Right forelimb (tissue), 1 donor: ENCODE data around the gene RHBDD1.
A peak's percentile ranks its signal among the peaks of the same experiment; 100 is the strongest.

Experiments used
- DNase-seq: peaks from one replicate; pipeline ENCODE4 v3.0.0-alpha.2; 2018

Gene RHBDD1

DNA sequence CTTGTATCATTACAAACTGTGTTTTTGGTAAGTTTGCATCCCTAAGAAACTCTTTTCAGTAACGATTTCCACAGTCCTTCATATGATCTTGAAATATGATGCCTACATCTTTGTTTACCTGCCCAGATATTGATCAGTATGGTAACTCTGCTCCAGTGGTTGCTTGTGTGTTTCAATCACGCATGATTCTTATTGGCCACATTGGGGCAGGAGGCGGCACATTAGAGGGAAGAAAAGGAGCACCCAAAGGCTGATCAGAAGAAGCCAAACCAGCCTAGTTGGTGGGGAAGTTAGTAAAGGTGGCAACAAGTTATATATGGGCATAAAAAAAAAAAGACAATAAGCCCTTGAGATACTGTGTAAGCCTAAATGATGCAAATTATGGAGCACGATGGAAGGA lies 158.9 kb downstream of the RHBDD1 start:
- DNase-seq = no peak

DNA sequence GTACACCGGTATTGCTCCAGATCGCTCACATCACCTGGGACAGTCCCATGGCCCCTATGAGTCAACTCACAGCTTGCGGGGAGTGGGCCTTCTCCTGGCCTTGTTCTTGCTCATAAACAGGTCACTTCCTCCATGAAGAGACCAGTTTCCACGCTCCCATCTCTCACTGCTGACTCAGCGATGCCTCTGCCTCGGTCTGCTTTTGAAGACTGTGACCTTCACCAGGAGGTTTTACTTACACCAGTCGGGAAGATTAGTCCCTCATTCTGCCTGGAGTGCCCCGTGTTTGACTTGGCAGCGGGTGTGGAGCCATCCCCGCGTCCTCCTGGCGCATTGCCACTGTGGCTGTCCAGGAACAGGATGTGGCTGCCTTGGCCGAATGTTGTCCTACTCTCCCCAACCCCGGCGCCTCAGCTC lies 159.8 kb downstream of the RHBDD1 start:
- peak; percentile 50 for DNase-seq

DNA sequence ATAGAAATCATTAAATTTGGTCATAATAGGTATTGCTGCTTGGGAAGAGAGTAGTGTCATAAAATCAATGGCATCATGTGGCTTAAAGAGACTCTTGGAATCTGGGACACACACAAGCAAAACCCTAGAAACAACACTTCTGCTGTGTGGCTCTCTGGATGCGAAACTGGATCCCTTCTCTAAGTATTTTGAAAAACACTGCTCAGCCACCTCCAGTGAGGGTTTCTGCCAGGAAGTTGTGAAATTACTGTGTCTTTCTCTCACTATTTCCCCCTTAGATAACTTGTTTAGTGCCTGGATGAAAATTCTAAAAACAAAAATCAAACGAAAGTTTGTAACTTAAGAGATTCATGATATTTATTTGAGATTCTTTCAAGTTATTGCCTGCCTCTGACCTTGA lies 163.8 kb downstream of the RHBDD1 start:
- no peak for DNase-seq

DNA sequence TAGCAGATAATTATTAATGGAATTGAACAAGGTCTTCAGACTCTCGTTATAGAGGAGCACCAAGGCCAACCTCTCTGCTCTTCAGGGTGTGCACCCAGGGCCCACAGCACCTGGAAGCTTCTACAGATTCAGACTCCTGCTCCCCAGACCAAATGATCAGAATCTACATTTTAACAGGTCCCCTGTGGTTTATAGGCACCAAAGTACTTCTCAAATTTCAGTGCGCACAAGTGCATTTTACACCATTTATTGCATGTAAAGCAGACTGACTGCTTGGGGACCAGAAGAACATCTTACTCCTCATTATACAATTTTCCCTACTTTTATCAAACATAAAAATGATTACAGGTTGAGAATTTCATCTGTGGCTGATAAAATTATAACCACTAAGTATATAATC lies 164.3 kb downstream of the RHBDD1 start:
- DNase-seq = no peak

DNA sequence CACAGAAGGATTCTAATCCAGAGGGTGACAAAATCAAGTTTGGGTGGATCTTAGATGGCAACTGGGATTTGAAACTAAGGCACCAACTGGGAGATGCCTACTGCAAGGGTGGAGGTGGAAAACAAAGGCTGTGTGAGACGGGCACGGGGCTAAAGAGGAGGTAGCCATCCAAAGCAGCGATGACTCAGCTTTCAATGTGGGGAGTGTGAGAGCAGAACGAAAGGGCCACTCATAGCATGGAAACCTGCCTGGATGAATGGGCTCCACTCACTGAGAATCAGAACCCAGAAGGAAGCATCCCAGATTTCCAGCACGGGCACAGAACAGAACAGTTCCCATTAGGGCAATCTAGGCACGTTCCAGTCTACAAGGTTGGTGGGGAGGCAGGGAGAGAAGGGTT lies 168.6 kb downstream of the RHBDD1 start:
- no peak for DNase-seq

DNA sequence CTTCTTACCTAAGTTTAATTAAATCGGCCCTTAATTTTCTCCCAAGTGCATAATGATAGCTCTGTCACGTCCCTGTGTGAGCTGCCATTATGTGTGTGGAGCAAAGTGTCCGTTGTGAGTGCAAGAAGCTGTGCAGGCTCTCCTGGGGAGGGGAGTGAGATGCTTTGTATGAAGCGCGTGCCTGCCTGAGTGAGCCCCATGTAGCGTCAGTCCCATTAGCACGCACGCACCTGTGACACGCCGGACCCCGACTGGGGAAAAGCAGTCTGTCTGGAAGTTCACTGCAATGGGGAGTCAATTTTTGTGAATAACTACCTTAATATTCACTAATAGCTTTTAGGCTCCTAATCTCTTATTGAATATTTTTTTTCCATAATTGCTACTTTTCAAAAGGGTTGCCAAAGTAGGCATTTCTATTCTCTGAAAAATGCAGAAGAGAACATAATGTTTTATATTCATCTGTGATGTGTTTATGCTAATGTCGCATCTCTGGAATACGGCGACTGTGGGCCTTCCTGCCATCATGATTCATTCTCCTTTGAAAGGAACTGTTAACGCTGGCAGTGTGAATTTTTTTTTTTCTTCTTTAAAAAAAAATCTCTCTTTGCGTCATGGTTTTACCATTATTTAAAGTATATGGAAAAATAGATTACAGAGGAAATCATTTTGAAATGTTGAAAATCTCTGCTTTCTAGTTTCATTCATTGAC lies 170.5 kb downstream of the RHBDD1 start:
- no peak for DNase-seq

DNA sequence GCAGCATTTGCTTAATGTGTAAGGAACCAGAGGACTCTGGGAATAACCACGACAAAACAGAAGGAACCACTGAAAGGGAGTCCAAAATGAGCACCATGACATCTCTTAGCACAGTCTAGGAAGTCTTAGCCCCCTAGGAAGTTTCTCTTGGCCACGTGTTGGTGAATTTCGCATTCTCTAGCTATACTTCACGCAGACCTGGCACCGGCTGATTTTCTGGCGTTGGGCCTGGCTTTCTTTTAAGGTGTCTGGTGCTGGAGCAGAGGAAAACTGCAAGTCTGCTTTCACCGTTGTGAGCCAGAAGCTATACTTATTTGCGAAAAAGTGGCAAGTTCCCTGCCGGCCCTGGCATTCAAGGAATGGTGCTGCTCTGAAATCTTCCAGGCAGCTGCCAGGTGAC lies 171.3 kb downstream of the RHBDD1 start:
- no peak for DNase-seq

DNA sequence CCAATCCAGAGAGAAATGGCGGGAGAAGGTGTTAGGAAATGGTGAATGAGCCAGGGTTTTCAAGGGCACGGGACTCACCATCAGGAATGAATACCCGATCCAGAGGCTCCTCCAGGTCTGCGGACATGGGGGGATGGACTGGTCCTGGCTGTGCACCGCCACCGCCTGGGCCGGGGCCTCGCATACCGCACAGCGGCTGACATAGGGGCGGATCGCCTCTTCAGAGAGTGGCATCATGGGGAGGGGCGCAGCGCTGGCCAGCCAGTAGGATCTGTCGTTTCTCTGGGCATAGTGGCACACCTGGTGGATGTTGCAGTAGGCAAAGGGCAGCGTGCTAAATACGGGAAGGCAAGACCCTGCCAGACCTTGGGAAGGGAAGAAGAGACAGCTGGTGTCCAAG lies 172.1 kb downstream of the RHBDD1 start:
- DNase-seq = no peak

DNA sequence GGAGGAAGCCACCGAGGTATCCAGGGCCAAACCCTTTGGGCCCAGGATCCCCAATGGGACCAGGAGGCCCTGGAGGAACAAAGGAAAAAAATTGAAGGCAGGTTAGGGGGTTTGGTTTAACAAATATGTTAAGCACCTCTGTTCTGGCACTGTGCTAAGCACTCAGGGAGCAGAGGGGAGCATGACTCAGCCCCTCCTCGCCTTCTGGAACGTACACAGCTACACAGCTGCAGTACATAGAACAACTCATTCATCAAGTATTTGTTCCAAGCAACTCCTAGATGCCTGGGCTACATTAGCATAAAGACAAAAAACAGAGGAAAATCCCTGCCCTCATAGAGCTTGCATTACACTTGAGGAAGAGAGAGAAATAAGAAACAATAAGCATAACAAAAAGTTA lies 174.6 kb downstream of the RHBDD1 start:
- no peak for DNase-seq

DNA sequence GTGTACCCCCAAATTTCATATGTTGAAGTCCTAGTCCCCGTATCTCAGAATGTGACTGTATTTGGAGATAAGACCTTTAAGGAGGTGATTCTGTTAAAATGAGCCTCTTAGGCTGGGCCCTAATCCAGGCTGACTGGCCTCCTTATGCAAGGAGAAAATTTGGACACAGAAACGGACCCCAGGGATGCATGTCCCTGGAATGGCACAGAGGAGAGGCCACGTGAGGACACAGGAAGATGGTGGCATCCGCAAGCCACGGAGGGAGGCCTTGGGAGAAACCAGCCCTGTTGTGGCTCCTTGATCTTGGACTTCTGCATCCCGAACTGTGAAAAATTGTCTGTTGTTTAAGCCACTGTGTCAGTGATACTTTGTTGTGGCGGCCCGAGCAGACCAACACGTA lies 177.5 kb downstream of the RHBDD1 start:
- no peak for DNase-seq

DNA sequence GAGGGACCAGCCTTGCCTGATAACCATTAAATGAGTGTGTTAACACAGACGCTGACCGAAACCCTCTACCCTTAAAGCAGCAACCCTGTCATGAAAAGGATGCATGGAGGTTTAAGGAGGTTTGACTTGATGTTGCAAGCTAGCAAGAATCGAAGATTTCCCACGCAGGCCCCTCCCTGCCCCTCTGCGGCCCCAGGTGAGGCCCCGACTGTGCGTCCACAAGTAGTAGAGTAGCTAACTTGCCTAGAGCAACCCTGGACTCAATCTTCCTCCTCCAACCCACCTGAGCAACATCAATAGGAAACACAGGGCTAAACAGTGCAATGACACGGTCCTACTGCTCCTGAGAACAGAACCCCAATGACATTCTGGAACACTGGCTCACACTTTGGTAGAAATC lies 178.0 kb downstream of the RHBDD1 start:
- no peak for DNase-seq

DNA sequence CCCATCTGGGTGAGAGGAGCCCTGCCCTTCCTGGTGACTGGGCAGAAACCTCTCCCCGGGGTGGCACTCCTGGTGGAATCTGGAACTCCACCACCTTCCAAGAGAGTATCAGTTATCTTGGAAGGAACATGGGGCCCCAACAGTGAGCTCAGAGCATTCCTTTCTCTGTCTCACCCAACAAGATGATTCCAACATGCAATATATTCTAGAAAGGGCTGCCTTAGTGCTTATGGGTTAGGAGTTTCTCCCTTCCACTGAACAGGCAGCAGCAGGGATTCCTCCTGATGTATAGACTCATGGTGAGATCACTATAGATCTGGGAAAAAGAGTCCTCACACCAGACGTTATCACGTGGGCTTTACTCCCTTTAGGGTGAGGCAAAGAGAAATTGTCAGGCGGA lies 181.0 kb downstream of the RHBDD1 start:
- no peak for DNase-seq

DNA sequence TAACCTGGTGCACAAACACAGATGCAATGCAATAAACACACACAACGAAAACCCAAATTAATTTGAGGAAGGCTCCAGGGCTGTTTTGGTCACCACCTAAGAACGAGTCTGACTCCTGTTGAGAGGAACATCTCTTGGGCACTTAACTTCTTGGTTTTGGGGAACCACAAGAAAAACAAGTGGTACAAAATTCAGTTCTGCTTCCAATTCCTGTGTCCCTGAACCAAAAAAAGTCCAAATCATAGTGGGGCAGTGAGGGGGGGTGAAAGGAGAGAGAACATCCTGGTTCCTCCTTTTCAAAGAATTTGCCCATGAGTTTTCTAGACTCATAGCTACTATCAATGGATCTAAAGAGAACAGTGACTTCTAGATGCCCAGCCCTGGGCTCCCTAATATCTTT lies 184.6 kb downstream of the RHBDD1 start:
- no peak for DNase-seq

DNA sequence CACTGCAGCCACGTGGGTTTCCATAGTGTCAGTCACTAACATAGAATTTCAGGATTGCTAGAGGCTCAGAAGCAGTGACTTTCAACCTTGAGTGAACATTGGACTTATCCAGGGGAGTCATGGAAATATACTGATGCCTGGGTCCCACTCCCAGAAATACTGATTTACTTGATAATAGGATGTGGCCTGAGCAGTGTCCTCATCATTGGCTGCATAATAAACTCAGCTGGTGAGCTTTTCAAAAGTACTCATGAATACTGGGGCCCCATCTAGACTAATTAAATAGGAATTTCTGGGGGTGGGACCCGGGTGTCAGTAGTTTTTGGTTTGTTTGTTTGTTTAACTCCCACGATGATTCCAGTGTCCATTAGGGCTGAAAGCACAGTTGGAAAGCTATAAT lies 186.8 kb downstream of the RHBDD1 start:
- DNase-seq = no peak

DNA sequence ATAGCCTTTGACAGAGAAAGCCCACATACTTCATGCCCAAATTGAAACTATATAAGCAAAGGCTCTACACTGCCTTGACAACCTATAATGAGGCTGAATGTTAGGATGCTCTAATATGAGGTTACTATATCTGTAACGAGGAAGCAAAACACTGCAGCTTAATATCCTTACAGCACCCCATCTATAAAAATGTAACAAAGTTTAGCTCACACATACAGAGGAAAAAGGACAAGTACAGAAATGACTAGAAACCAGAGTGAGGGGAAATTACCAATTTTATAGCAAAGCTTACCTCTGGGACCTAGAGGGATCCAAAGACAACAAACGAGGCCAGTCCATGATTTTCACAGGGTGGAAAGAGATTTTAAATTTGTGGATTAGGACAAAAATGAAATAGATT lies 189.7 kb downstream of the RHBDD1 start:
- DNase-seq = no peak

DNA sequence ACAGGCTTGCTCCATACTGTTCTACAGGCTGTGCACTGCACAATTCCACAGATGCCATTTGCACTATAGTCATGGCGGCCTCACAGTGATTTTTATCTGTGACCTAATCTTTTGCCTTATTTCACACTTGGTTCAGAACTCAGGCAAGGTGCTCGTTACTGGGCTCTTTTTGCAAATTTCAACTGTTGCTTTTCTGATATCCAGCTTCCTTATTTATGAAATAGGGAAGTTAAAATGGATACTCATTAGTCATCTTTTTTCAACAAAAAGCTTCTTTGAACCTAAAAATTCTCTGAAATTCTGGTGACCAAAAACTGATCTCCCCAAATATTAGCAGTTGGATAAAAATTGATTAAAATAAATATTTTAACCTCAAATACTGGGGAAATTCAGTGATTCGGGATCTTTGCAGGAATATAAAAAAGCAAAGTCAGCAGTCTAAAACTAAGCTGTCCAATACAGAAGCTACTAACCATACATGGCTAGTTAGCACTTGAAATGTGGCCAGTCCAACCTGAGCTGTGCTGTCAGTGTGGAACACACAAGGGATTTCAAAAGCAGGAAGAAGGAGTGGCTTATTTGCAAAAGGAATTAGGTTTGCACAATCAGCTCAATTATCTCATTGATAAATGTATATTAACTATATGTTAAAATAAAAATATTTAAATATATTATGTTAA lies 193.7 kb downstream of the RHBDD1 start:
- no peak for DNase-seq

DNA sequence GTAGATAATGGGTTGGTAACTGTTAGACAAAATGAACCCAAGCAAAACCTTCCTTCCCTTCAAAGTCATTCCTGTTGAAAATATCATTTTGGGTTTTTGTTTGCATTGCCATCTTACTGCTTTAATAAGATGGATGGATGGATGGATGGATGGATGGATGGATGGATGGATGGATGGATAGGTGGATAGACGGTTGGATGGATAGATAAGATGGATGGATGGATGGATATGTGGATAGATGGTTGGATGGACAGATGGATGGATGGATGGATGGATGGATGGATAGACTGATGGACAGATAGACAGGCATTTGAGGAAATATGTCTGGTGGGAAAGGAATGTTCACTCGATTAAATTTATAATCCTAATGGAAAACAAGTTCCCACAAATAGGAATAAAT lies 194.9 kb downstream of the RHBDD1 start:
- no peak for DNase-seq

DNA sequence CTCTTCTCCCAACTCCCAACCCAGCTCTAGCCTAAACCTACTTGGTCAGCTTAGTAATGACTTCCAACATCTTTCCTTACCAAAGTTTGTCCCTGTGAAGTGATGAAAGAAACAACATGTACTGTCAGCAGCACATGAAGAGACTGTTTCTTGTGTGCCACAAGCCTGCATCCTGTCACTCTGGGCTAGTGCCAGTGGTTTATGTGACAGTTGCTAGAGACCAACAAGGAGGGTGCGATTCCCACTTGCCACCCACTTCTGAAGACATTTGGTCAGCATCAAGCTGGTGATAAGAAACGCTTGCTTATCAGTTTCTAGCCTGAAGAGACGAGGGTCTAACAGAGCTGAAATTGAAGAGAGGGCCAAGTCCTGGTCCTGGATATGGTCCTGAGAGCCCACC lies 195.5 kb downstream of the RHBDD1 start:
- DNase-seq = no peak

DNA sequence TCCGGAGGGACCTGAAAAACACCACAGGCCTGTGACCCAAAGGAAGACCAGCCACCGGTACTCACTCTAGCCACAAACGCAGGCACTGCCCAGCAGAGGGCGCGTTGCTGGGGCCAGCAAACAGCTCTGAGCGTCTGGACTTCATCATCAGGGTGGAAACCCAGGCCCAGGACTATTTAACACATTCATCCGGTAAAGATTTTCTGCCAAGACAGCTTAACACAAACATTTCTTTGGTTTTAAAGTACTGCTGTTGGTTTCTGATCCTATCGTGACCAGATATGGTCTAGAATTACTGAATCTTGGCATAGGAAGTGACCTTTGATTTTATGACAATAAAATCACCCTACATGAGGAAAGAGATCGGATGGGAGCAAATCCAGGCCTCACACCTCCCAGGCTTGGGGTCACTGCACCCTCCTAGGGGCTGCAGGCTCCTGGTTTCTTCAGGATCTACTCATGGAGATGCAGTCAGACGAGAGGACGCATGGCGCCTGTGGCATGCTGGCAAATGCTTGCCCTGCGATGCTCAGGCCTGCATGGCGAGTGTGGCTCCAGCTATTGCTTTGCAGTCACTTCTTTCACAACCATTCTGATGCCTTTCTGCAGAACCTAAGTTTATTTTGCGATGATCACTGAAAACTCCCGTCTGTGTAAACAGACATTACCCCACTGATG lies 197.8 kb downstream of the RHBDD1 start:
- DNase-seq = no peak

DNA sequence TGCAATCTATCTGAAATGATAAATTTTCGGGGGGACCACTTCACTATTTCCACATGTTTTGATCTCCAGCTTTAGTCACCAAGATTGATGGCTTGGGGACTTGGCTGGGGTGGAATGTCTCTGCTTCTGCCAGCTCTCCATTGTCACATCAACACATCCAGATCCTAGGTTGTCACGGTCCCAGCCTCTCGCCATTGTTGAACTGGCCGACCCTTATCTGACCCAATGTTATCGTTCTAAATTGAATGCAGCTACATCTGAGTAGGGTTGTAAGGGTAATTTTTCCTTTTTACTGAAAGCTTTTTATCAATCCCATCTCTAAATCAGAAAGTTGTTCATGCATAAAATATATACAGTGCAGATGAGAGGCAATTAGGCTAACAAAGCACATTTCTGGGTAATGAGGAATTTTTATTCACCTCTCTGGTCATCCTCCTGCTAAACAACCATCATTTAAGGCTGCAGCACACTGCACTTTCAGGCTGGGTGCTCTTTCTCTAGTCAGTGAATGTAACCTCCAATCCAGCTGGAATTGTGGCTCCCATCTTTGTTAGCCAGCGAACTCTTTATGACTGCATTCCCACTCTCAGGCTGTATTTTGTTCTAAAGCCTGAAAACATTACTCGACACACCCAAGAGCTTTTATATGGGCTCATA lies 200.0 kb downstream of the RHBDD1 start:
- no peak for DNase-seq

DNA sequence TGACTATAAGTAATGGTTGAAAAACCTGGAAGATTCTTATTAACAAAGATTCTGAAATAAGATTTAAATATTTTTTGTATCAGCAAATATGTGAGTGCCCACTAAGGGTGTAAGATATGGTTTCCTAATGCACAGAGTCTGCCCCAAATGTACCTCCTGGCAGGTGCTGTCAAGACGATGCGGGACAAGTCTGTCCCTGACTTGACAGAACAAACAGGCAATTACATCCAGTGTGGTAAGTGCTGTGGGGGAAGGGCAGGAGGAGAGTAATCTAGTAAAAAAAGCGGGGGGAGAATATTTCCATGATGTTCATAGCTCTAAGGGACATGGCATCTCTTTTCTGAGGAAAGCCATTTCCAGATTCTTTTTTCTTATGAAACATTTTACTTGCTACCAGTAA lies 200.7 kb downstream of the RHBDD1 start:
- DNase-seq = no peak

DNA sequence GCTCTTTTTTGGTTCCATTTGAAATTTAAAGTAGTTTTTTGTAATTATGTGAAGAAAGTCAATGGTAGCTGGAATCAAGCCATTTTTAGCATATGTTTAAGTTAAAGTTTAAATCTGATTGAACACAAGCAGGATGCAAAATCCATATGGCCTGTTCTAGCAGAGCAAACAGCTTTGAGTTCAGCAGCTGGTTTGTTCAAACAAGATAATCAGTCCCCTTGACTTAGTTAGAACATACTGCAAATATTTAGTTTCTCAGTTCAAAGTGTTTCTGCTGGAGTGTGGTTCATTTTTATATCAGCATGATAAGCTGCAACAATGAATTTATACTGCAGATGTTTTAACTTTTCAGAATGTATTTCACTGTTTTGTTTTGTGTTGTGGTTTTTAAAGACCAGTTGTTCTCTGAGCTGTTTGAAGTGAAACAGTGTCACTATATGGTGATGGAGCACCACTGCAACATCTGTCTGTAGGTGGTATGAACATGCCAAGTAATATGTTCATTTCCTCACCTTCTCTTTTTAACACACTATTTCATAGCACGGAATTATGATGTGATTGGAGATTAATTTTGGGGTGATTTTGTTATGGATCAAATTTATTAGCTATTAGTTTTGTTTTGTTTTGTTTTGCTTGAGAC lies 202.8 kb downstream of the RHBDD1 start:
- no peak for DNase-seq

DNA sequence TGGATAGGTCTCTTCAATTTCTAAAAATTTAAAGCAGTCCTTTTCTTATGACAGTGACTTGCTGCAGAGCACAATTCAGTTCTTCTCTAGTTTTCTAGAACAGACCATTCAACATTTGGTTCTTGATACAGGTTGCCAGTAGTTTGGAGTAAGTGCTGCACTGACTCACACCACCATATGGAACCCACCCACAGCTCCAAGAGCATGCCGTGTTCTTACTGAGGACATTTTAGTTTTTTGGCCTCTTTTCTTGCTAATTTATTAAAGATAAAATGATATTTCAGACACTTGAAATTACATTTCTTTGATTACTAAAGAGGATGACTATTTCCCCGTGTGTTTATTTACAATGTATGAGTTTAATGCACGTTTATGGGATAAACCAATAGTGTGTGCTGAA lies 208.1 kb downstream of the RHBDD1 start:
- DNase-seq = no peak
